SU-DHL-6 (cell line): ENCODE results near the gene GMEB2.

Experiments
- H2AFZ ChIP-seq: fragments of 200-600 bp; sonication (generic); 2 replicates; pipeline ENCODE4 v1.6.1; 2014; ENCODE audit warnings: low read depth, mild to moderate bottlenecking, moderate library complexity, mixed read lengths, antibody characterized with exemption, low read length; ENCODE audit not compliant: severe bottlenecking
- H3F3A ChIP-seq: fragments of 200-600 bp; shearing (Covaris generic); 2 replicates; pipeline ENCODE4 v1.6.0; 2016; ENCODE audit warnings: antibody characterized with exemption, mild to moderate bottlenecking; ENCODE audit not compliant: insufficient read depth
- H3K27ac ChIP-seq: fragments of 200-600 bp; sonication (generic); 2 replicates; pipeline ENCODE4 v1.5.1; 2016; ENCODE audit warnings: low read depth, mild to moderate bottlenecking, low read length, moderate library complexity, mixed read lengths
- H3K27me3 ChIP-seq: fragments of 200-600 bp; sonication (generic), shearing (Covaris generic); 2 replicates; pipeline ENCODE4 v1.6.0; 2014; ENCODE audit warnings: mild to moderate bottlenecking, low read length
- H3K36me3 ChIP-seq: fragments of 200-600 bp; sonication (generic); 2 replicates; pipeline ENCODE4 v1.6.1; 2014; ENCODE audit warnings: mild to moderate bottlenecking, low read length, mixed read lengths
- H3K4me2 ChIP-seq: fragments of 300-600, 200-600 bp; shearing (Covaris generic), sonication (generic); 2 replicates; pipeline ENCODE4 v1.6.0; 2014; ENCODE audit warnings: low read length, low read depth, mild to moderate bottlenecking; ENCODE audit not compliant: poor library complexity, severe bottlenecking
- H3K4me3 ChIP-seq: fragments of 200-600 bp; sonication (generic); 2 replicates; pipeline ENCODE4 v1.5.1; 2014; ENCODE audit warnings: antibody characterized with exemption, low read length, mild to moderate bottlenecking, mixed read lengths; ENCODE audit not compliant: insufficient read depth, poor library complexity, severe bottlenecking
- H3K79me2 ChIP-seq: fragments of 200-600 bp; sonication (generic); 2 replicates; pipeline ENCODE4 v1.6.1; 2014; ENCODE audit warnings: mild to moderate bottlenecking, low read length, moderate library complexity; ENCODE audit not compliant: insufficient read depth
- H3K9ac ChIP-seq: fragments of 200-600 bp; sonication (generic); 2 replicates; pipeline ENCODE4 v1.7.0; 2014; ENCODE audit warnings: mild to moderate bottlenecking, low read length
- H3K9me2 ChIP-seq: fragments of 200-600 bp; sonication (generic); replicated peaks from 2 replicates; pipeline ENCODE4 v1.6.1; 2014; ENCODE audit warnings: low read length; ENCODE audit not compliant: insufficient read depth
- H3K9me3 ChIP-seq: fragments of 200-600 bp; sonication (generic); 2 replicates; pipeline ENCODE4 v1.6.1; 2014; ENCODE audit warnings: low read length, mixed read lengths; ENCODE audit not compliant: insufficient read depth
- H4K20me1 ChIP-seq: fragments of 200-600 bp; sonication (generic); 2 replicates; pipeline ENCODE4 v1.6.1; 2014; ENCODE audit warnings: low read depth, mild to moderate bottlenecking, antibody characterized with exemption, low read length, moderate library complexity, mixed read lengths
- EZH2phosphoT487 ChIP-seq: fragments of 200-600 bp; sonication (generic), shearing (Covaris generic); conservative IDR thresholded peaks from 2 replicates; pipeline ENCODE4 v1.6.1; 2018; ENCODE audit warnings: mild to moderate bottlenecking, antibody characterized with exemption, low read length, moderate library complexity, mixed read lengths
- TF ChIP-seq, protein P1 (sequence below): fragments of 200-600 bp; sonication (generic); IDR thresholded peaks from one replicate; pipeline ENCODE4 v1.5.1; 2017; ENCODE audit warnings: antibody characterized with exemption, mild to moderate bottlenecking, low read length, moderate library complexity; ENCODE audit not compliant: insufficient read depth, poor library complexity, severe bottlenecking

Gene GMEB2

GRCh38 chr20:63612276-63612931 lies 14.5 kb downstream of the GMEB2 start:
- no peaks in the 10 kb centered on the region for H3K9me3 ChIP-seq
- H3K9ac ChIP-seq, result no peak overlapping the region
- no peaks in the 10 kb centered on the region for H3F3A ChIP-seq
- no peak overlapping the region for H3K4me2 ChIP-seq
- H3K4me3 ChIP-seq, result no peak overlapping the region
- TF ChIP-seq, protein P1, sequence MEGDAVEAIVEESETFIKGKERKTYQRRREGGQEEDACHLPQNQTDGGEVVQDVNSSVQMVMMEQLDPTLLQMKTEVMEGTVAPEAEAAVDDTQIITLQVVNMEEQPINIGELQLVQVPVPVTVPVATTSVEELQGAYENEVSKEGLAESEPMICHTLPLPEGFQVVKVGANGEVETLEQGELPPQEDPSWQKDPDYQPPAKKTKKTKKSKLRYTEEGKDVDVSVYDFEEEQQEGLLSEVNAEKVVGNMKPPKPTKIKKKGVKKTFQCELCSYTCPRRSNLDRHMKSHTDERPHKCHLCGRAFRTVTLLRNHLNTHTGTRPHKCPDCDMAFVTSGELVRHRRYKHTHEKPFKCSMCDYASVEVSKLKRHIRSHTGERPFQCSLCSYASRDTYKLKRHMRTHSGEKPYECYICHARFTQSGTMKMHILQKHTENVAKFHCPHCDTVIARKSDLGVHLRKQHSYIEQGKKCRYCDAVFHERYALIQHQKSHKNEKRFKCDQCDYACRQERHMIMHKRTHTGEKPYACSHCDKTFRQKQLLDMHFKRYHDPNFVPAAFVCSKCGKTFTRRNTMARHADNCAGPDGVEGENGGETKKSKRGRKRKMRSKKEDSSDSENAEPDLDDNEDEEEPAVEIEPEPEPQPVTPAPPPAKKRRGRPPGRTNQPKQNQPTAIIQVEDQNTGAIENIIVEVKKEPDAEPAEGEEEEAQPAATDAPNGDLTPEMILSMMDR, result no peak
- no peak for TF ChIP-seq EZH2phosphoT487
- H3K79me2 ChIP-seq, result 0 out of 2 replicates have a peak, but pooled peaks cover 3% of the 10 kb centered on the region
- H3K27ac ChIP-seq, result no peak overlapping the region
- no peaks in the 10 kb centered on the region for H3K36me3 ChIP-seq
- no peak overlapping the region for H2AFZ ChIP-seq
- H4K20me1 ChIP-seq, result no peaks in the 10 kb centered on the region
- H3K9me2 ChIP-seq, result no peaks in the 10 kb centered on the region
- no peaks in the 10 kb centered on the region for H3K27me3 ChIP-seq

GRCh38 chr20:63611646-63612045 lies 15.3 kb downstream of the GMEB2 start:
- H3K4me2 ChIP-seq, result no peak overlapping the region

DNA sequence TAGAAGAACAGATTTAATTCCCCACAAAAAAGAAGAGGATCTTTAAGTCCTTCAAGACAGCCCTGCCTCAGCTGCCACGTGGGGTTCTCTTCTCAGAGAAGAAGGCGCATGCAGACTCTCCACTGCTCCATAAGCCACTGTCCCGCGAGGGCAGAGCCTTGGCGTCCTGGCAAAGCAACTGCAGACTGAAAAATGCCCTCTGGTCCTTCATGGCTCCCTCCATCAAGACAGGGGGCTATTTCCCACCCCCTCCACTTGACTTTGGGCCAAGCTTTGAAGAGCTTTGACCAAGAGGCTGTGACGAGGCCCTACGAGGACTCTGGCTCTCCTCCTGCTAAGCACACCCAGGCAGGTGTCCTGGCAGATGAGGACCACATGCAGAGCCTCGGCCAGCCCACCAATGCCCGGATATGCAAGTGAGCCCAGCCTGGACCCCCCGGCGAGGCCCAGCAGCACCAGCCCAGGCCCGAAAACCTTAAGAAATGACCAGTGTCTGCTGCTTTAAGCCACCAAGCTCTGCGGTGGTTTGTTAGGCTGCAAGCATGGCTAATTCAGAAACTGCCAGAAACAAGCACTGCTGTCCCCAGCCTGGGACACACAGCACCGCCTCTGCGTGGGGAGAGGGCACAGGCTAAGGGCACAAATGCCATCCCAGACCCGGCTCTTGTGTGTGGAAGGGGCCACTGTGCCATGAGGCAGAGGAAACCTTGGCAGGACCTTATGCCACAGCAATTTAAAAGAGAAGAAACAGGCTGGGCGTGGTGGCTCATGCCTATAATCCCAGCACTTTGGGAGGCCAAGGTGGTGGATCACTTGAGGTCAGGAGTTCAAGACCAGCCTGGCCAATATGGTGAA lies 16.1 kb downstream of the GMEB2 start:
- H3F3A ChIP-seq, result no peaks in the 10 kb centered on the region
- no peaks in the 10 kb centered on the region for H3K9me3 ChIP-seq
- H3K4me2 ChIP-seq, result no peak overlapping the region
- TF ChIP-seq EZH2phosphoT487, result no peak
- TF ChIP-seq, protein P1, result no peak
- H3K4me3 ChIP-seq, result no peak overlapping the region
- H3K9ac ChIP-seq, result no peak overlapping the region
- no peaks in the 10 kb centered on the region for H3K36me3 ChIP-seq
- H3K9me2 ChIP-seq, result no peaks in the 10 kb centered on the region
- H3K27ac ChIP-seq, result no peak overlapping the region
- H4K20me1 ChIP-seq, result no peaks in the 10 kb centered on the region
- no peaks in the 10 kb centered on the region for H3K27me3 ChIP-seq
- peaks cover 7% of the 10 kb centered on the region; the same call in 1 of the 2 replicates for H3K79me2 ChIP-seq
- no peak overlapping the region for H2AFZ ChIP-seq

More at GRCh38 chr20:63611646-63612045, 15.3 kb downstream of the GMEB2 start:
- TF ChIP-seq EZH2phosphoT487, result no peak
- TF ChIP-seq, protein P1, result no peak
- Histone ChIP-seq H3K9ac (no peak overlapping the region), H2AFZ (no peak overlapping the region), H3K27me3 (no peaks in the 10 kb centered on the region), H3K27ac (no peak overlapping the region), H3K9me2 (no peaks in the 10 kb centered on the region), H3K9me3 (no peaks in the 10 kb centered on the region), H3F3A (no peaks in the 10 kb centered on the region), H3K79me2 (peaks cover 7% of the 10 kb centered on the region; the same call in 1 of the 2 replicates), H3K36me3 (no peaks in the 10 kb centered on the region), H4K20me1 (no peaks in the 10 kb centered on the region), H3K4me3 (no peak overlapping the region)
